GM12801 (cell line): ENCODE results near the gene OSR1.

Source experiments
- TF ChIP-seq, protein P1 (sequence below): IDR thresholded peaks from one replicate; pipeline ENCODE4 v1.5.1; 2011; ENCODE audit warnings: control low read depth; ENCODE audit not compliant: insufficient read length; ENCODE audit errors: extremely low read depth

Gene OSR1

DNA sequence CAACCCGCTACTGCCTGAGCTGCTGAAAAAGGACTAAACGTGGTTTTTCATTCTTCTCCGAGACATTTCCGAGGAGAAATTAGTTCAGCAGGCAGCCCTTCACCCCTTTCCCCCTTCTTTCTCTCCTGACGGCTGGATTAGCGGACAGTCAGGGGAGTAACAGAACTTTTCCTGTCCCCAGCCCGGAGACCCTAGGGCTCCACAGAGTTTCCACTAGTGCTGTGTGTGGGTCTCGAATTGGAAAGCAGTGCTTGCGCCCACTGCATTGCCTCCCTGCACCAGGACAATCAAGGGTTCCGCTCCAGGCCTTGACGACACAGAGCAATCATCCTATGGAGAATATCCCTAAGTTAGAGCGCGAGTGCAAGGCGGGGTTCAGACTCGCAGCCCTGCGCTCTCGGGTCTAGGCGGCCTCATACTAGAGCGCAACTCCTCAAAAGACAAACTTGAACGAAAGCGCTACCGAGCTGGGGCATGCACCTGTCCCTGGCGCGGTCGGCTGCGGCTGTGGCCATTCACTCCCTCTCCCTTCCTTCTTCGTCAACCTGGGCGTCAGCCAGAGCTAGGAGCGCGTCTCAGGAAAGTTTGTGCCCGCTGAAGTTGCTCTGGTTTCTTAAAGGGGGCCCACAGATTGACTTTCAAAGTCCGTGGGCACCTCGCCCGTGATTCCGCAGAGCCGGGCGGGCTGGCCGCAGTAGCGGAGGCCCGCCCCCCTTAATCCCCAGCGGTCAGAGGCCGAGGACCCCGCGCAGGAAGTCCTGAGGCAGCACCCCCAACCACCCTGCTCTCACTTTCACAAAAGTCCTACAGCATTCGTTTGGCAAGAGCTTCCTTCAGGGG, 801 bp downstream of the OSR1 start:
- TF ChIP-seq, protein P1, sequence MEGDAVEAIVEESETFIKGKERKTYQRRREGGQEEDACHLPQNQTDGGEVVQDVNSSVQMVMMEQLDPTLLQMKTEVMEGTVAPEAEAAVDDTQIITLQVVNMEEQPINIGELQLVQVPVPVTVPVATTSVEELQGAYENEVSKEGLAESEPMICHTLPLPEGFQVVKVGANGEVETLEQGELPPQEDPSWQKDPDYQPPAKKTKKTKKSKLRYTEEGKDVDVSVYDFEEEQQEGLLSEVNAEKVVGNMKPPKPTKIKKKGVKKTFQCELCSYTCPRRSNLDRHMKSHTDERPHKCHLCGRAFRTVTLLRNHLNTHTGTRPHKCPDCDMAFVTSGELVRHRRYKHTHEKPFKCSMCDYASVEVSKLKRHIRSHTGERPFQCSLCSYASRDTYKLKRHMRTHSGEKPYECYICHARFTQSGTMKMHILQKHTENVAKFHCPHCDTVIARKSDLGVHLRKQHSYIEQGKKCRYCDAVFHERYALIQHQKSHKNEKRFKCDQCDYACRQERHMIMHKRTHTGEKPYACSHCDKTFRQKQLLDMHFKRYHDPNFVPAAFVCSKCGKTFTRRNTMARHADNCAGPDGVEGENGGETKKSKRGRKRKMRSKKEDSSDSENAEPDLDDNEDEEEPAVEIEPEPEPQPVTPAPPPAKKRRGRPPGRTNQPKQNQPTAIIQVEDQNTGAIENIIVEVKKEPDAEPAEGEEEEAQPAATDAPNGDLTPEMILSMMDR: no peak

DNA sequence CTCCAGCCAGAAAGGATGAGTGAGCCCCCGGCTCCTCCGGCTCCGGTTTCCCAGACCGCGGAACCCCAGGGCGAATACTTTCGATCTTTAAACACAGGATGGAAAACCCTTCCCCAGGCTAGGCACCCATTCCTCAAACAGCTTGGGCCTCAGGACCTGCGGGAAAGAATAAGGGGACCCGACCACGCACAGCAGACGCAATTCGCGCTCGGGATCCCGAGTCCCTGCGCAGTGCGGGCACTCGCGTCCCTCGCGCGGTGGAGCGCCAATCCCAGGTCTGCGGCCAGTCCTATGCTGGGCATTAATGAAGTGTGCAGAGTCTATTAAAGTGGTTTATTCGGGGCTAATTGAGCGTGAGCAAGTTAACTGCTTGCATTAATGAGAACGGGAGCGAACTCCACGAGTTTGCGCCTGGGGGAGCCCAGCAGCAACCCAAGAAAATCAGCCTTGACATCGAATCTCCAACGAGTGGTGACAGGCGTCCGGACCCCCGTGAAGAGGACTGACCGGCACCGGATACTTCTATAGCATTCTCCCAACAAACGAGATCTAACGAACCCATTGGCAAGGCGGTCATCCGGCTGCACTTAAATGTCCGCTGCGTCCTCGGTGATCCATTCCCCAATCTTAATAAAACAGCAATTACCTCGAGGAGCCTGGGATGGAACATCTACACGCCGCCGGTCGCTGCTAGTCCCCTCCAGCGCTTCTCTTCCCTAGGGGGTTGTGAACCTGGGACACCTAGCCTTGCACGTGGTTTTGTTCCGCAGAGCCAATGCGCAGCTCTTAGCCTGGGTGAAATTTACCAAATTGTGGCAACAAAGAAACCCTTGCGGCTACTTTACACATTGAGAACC, 1.6 kb downstream of the OSR1 start:
- TF ChIP-seq, protein P1: no peak

DNA sequence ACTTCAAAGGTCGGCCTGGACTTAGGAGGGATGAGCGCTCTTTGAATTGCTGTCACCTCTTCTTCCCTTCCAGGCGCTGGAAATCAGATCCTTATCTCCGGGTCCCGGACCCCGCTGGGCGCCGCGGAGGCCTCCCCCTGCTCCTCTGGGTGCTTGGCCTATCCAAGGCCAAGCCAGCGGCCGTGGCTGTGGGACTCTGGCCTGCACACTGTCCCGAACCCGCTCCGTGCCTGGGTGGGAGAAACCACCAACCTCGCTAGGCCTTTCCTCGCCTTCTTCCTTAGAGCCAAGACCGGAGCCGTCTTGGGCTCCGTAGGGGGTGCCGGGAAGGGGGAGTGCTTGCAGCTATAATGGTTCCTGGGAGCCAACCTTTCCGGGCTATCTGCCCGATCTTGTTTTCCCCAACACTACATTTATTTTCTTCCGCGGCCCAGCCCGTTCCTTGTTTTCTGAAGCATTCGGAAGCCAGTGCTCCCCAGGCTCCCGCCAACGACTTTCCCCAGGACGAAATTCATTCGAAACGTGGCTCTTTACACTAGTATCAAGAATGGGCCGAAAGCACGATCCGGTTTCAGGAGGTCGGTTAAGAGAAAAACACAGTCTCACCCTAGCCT, 2.4 kb downstream of the OSR1 start:
- TF ChIP-seq, protein P1: no peak

DNA sequence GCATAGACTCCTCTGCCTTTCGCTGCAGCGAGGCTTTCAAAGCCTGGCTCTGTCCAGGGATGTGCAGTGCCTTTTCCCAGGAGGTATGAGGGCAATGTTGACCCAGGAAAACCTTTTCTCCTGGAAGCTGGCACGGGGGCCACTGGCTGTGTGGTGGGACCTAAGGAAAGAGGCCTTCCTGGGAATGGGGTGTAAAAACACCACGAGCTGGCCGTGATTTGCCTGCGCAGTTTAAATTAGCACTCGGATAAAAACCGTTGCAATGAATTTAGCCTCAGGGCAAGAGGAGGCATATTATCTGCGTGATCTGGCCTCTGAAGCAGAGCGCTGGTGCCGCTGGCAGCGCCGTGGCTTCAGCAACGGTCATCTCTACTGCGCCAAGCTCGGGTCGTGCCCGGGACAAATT, 3.0 kb downstream of the OSR1 start:
- TF ChIP-seq, protein P1: no peak

DNA sequence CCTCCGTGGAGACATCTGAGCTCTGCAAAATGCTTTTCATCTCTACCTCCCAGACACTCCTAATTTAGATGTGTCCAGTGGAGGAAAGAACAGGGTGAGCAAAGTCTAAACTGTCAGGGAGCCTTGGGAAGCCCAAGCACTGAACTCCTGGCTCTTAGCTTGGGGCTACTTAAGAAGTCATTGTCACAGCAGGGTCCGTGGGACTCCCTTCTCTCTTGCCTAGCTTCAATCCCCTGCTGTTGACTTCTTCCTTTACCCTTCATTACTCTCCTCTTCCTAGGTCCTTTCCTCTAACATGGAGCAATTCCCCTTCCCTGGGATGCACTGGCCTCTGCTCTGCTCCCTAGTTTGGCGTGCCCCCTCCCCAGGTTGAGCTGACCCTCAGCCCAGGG, 3.4 kb downstream of the OSR1 start:
- TF ChIP-seq, protein P1: no peak

DNA sequence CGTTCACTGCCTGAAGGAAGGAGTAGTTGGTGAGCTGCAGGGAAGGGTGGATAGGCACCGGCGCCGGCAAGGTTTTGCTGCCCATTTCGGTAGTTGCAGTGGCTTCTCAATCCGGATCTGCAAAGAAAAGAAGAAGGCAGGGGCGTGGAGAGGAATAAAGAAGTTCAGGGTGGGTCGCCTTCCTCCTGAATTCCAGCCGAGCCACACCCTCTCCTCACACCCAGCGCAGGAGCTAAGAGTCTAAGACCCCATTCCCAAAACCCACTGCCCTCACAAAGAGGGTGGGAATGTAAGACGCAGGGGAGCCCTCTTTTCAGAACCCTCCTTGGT, 4.7 kb downstream of the OSR1 start:
- TF ChIP-seq, protein P1: no peak
